Uterus (tissue), 2 donors: ENCODE data around the gene SERPIND1.

Source experiments
- POLR2A ChIP-seq, 2 donors: fragments of 450-650 bp; IDR thresholded peaks; one replicate each; pipeline ENCODE4 v1.6.1; 2016; ENCODE audit warnings: antibody characterized with exemption in 2 of 2, mild to moderate bottlenecking in 1 of 2, moderate library complexity in 1 of 2
- TF ChIP-seq, protein P1 (sequence below), 4 experiments: fragments of 200-600 bp in 2 of 4; fragments of 450-650 bp in 2 of 4; sonication (generic) in 2 of 4; IDR thresholded peaks; one replicate each; pipeline ENCODE4 v1.5.1; 2016 to 2019; ENCODE audit warnings: antibody characterized with exemption in 4 of 4, mild to moderate bottlenecking in 2 of 4, moderate library complexity in 1 of 4

- TF ChIP-seq, protein P1, sequence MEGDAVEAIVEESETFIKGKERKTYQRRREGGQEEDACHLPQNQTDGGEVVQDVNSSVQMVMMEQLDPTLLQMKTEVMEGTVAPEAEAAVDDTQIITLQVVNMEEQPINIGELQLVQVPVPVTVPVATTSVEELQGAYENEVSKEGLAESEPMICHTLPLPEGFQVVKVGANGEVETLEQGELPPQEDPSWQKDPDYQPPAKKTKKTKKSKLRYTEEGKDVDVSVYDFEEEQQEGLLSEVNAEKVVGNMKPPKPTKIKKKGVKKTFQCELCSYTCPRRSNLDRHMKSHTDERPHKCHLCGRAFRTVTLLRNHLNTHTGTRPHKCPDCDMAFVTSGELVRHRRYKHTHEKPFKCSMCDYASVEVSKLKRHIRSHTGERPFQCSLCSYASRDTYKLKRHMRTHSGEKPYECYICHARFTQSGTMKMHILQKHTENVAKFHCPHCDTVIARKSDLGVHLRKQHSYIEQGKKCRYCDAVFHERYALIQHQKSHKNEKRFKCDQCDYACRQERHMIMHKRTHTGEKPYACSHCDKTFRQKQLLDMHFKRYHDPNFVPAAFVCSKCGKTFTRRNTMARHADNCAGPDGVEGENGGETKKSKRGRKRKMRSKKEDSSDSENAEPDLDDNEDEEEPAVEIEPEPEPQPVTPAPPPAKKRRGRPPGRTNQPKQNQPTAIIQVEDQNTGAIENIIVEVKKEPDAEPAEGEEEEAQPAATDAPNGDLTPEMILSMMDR (IDR thresholded peaks at IDR 0.05), result no peak
- no peak for TF ChIP-seq POLR2A (IDR thresholded peaks at IDR 0.05)
Observed at GRCh38 chr22:20829491-20830134, 55.7 kb downstream of the SERPIND1 start.
